Pancreas (tissue), 10 donors: ENCODE measurements around the gene FAAH. TPM values are rescaled to one million over a fixed set of nuclear protein-coding genes. Genes with fewer than 3 reads are reported as not detected.

Experiments
- ATAC-seq, 4 donors: fragments of 200-7000 bp; cut with Tn5 transposase; one replicate each; pipeline versions ENCODE4 v1.8.0 to v1.9.1; 2020; ENCODE audit warnings: mild to moderate bottlenecking in 4 of 4, moderate library complexity in 4 of 4
- DNase-seq, 6 donors: peaks; one replicate each; pipeline ENCODE4 v3.0.0-alpha.2; 2020
- FAIRE-seq: peaks from 2 replicates; lab custom pipeline; 2012; peaks lifted over from hg19 to GRCh38; lab: Jason Lieb, UNC
- H3K27ac ChIP-seq, 4 donors: fragments of 200-600 bp; sonication (generic); 1 replicate in 3 of 4; 2 replicates in 1 of 4; pipeline versions ENCODE4 v1.5.0 to v1.8.0; 2020
- H3K27me3 ChIP-seq, 4 donors: fragments of 200-600 bp; one replicate each; pipeline ENCODE4 v1.8.0; 2021
- H3K36me3 ChIP-seq, 3 donors: fragments of 200-600 bp; sonication (generic) in 1 of 3; one replicate each; pipeline versions ENCODE4 v1.5.0 to v1.8.0; 2020 to 2021
- H3K4me1 ChIP-seq, 3 donors: fragments of 200-600 bp; one replicate each; pipeline ENCODE4 v1.8.0; 2021
- H3K4me3 ChIP-seq, 4 donors: fragments of 200-600 bp; sonication (generic) in 2 of 4; one replicate each; pipeline versions ENCODE4 v1.5.0 to v1.8.0; 2020 to 2021
- H3K9me3 ChIP-seq, 4 donors: fragments of 200-600 bp; one replicate each; pipeline ENCODE4 v1.8.0; 2021
- WGBS, 2 donors: extraction: QIAGEN DNeasy Blood & Tissue Kit; methylation state at CpG; one replicate each; pipeline ENCODE4 v1.1.7; 2013; 5-methylcytosine and 5-hydroxymethylcytosine counted together
- intact Hi-C, 3 donors: fragments of 100-400 bp; cut with DNase I; formaldehyde crosslinking; loops; one replicate each; pipeline versions ENCODE4 v1.11.1 to v1.14.2; 2022
- polyA plus RNA-seq, 2 donors: library from polyadenylated mRNA; stranded (reverse); fragments of 200-250 nt; gene quantifications; one replicate each; pipeline ENCODE4 v1.2.3, GENCODE V29; 2013
- total RNA-seq, 6 donors: library from RNA; stranded (reverse); fragmentation: NEBNext Ultra II Directional in 4 of 6; extraction: Animal tissue kit (Norgen Biotek cat#: 25700) in 4 of 6; gene quantifications; one replicate each; pipeline versions ENCODE4 v1.2.1 to v1.2.4, GENCODE V29; 2021 to 2023
- TF ChIP-seq, protein P1 (sequence below), 4 donors: fragments of 200-600 bp; sonication (generic) in 3 of 4; IDR thresholded peaks; one replicate each; pipeline versions ENCODE4 v1.5.0 to v1.8.0; 2021; ENCODE audit warnings: antibody characterized with exemption in 4 of 4
- donor health status: healthy with polysubstance abuse.
- donor health status: DM: no; HTN: no; CAD: no; lungs with moderate emphysema.
- donor health status: DM: no; HTN: no; CAD: no.
- donor health status: control.
- donor health status: control.
- donor health status: Bipolar disorder and iron deficiency.
- donor health status: DM: yes; HTN: yes; CAD: no.
- donor health status: DM: no; HTN: no; CAD: no.
- donor health status: DM: no; HTN: no; CAD: no.
- donor health status: DM: yes; HTN: yes; CAD: no.

Gene FAAH
- total and polyA plus RNA-seq, 8 donors: 19.5 to 122 (median 27.1) TPM

DNA sequence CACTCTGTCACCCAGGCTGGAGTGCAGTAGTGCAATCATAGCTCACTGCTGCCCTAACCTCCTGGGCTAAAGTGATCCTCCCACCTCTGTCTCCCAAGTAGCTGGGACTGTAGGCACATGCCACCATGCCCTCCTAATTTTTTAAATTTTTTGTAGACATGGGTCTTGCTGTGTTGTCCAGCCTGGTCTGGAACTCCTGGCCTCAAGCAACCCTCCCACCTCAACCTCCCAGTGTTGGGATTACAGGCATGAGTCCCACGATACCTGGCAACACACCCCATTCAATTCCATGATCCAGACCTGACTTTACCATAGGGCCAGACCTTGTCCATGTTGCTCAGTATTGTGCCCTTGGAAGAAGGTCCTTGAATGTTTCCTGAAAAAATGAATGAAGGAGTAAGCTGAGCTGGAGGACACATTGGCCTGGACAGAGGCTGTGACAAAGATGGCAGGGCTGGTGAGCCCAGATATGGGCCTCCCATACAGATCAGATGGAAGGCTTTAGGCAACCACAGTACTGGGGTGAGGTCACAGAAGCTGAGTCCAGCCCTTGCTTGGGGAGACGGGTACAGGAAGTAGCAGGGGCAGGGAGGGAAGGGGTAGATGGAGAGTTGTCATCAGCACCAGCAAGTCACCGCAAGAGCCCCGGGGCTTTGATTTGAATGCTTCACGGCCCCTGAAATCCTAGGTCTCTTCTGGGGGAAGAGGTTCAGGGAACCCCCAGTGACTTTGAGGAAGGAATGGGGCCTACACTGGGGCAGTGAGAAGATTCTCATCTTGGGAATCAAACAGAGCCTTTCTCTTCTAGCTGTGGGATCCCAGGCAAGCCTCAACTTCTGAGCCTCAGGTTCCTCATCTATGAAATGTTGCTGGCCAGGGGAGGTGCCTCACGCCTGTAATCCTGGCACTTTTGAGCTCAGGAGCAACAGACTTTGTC lies 55.4 kb downstream of the FAAH start:
- Histone ChIP-seq H3K36me3 (no peaks in the 10 kb centered on the region), H3K9me3 (no peaks in the 10 kb centered on the region), H3K27ac (no peak overlapping the region), H3K4me3 (no peak overlapping the region), H3K27me3 (no peaks in the 10 kb centered on the region), H3K4me1 (peaks cover 0 to under 1% (median 0%) of the 10 kb centered on the region in 3 donors)
- WGBS, 2 donors: 82 to 83% methylated on average over 6 of the region's 6 CpGs
- ATAC-seq (no peak), FAIRE-seq (no peak), DNase-seq (no peak)
- intact Hi-C loops: no loop called here
- TF ChIP-seq, protein P1, sequence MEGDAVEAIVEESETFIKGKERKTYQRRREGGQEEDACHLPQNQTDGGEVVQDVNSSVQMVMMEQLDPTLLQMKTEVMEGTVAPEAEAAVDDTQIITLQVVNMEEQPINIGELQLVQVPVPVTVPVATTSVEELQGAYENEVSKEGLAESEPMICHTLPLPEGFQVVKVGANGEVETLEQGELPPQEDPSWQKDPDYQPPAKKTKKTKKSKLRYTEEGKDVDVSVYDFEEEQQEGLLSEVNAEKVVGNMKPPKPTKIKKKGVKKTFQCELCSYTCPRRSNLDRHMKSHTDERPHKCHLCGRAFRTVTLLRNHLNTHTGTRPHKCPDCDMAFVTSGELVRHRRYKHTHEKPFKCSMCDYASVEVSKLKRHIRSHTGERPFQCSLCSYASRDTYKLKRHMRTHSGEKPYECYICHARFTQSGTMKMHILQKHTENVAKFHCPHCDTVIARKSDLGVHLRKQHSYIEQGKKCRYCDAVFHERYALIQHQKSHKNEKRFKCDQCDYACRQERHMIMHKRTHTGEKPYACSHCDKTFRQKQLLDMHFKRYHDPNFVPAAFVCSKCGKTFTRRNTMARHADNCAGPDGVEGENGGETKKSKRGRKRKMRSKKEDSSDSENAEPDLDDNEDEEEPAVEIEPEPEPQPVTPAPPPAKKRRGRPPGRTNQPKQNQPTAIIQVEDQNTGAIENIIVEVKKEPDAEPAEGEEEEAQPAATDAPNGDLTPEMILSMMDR (IDR thresholded peaks at IDR 0.05): no peak

DNA sequence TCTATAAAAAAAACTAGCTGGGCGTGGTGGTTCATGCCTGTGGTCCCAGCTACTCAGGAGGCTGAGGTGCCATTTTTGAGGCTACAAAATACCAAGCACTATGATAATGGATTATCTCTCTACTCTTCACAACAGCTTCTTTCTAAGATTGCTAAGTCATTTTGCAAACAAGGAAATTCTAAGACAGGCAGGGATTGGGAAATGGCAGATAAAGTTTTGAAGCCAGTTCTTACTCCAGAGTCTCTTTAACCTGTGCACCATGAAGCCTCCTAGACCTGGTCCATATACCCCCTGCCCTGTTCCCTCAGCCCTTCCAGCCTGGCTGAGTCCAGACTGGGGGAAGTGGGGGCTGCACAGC lies 56.0 kb downstream of the FAAH start:
- Histone ChIP-seq H3K4me3 (no peak overlapping the region), H3K27me3 (no peaks in the 10 kb centered on the region), H3K27ac (no peak overlapping the region), H3K36me3 (no peaks in the 10 kb centered on the region), H3K4me1 (no peaks in the 10 kb centered on the region), H3K9me3 (no peaks in the 10 kb centered on the region)
- WGBS, 2 donors: 85 to 96% methylated on average over 1 of the region's 1 CpG
- DNase-seq (no peak), ATAC-seq (no peak), FAIRE-seq (no peak)
- intact Hi-C loops: no loop called here
- TF ChIP-seq, protein P1 (IDR thresholded peaks at IDR 0.05): no peak

DNA sequence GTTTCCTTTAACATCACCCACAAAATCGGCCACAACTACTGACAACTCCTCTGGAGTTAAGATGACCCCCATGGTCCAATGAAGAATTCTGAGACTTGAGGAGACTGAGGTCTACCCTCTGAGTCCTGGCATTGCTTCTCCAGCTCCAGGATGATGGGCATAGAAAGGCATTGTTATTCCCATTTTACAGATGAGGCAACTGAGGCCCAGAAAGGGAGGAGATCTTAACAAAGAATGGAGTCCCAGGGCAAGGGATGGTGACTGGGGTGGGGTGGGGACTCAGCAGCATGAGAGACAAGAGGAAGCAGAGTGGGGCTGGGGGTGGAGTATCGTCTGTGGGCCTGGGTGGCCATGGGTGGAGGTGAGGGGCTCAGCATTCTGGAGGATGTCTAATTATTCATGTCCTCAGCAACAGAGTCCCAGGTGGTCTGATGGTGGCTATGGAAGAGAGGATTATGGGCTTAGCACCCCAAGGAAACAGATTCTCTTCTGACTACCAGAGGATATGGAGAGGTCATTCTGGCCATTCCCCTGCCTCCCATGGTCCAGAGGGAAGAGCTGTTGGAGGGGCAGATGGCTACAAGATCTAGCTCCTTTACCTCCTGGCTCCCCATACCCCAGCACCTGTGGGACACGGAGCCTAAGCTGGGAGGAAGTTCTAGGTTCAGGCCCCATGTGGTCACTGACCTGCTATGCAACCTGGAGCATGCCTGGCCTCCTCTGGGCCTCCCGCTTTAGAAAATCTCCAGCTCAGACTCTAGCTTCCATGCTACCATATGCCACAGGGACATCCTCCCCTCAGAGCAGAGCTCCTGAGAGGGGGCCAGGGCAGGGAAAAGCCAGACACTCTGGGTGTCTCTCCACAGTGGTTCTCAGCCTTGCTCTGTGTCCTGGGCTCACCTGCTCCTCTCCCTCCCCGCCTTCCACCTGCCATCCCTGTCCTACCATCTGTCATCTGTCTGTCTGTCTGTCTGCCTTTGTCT lies 58.1 kb downstream of the FAAH start:
- no peaks in the 10 kb centered on the region for H3K9me3 ChIP-seq
- no peak for FAIRE-seq
- intact Hi-C loops: no loop called here
- no peak overlapping the region for H3K4me3 ChIP-seq
- no peak overlapping the region for H3K27ac ChIP-seq
- WGBS, 2 donors: 75 to 89% methylated on average over 5 of the region's 5 CpGs
- H3K36me3 ChIP-seq: no peaks in the 10 kb centered on the region
- H3K4me1 ChIP-seq: no peaks in the 10 kb centered on the region
- ATAC-seq: no peak
- no peak for DNase-seq
- no peaks in the 10 kb centered on the region for H3K27me3 ChIP-seq
- TF ChIP-seq, protein P1 (IDR thresholded peaks at IDR 0.05): no peak

DNA sequence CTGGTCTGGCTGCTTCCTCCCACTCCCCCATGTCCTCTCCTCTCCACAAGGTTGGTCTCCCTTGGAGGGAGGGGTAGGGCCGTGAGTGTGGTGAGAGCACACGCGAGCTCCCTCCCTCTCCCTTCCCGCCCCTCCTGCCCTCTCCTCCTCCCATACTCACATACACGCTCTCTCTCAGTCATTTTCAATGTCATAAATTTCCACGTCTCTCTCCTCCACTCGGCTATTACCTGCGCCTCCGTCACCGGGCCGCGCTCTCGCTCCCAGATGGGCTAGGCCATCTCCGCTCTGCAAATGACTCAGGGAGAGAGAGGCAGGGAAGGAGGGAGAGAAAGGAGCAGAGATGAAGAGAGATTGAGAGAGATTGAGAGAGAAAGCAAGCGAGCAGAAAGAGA lies 58.8 kb downstream of the FAAH start:
- no peak for FAIRE-seq

More for the DNA sequence above, 58.8 kb downstream of the FAAH start:
- H3K27ac ChIP-seq: no peak overlapping the region
- WGBS, 2 donors: 73% methylated on average over 15 of the region's 15 CpGs
- DNase-seq (no peak), ATAC-seq (no peak)
- TF ChIP-seq, protein P1 (IDR thresholded peaks at IDR 0.05): no peak
- H3K27me3 ChIP-seq: no peaks in the 10 kb centered on the region
- no peaks in the 10 kb centered on the region for H3K4me1 ChIP-seq
- no peaks in the 10 kb centered on the region for H3K36me3 ChIP-seq
- intact Hi-C loops: no loop called here
- H3K4me3 ChIP-seq: no peak overlapping the region
- H3K9me3 ChIP-seq: no peaks in the 10 kb centered on the region
